Measurements from ENCODE around the gene TPGS1.
"Not testable (repeated sequence)": the region's sequence is repeated elsewhere in the genome, so short reads cannot be mapped to it uniquely, and the experiment has no call there.

The TPGS1 gene

DNA sequence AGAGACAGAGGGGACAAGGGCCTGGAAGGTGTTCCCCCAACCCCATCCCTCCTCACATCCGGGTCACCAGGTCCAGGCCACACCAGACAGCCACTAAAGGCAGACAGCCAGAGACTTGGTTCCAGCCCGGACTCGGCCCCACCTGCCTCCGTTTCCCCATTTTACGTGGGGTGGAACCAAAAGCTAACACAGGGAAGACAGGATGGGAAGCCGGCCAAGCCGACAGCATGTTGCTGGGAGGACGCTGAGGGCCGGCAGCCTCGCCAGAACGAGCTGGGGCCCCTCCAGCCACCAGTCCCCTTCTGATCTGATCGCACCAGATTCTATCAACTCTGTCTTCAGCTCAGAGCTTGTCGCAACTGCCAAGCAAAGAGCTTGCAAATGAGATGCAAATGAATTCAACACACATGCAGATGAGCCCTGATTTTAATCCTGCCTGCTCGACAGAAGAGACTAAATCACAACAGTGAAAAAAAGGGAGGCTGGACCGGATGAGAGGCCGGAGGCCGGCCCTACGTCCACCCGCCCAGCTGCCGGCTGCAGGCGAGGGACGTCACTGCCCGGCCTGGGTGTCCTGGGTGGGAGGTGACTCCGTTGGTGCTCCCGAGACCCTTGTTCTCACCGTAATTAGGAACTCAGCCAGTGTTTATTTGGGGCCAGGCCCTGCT is 28.9 kb upstream of the TPGS1 start:
- no peak for DNase-seq

DNA sequence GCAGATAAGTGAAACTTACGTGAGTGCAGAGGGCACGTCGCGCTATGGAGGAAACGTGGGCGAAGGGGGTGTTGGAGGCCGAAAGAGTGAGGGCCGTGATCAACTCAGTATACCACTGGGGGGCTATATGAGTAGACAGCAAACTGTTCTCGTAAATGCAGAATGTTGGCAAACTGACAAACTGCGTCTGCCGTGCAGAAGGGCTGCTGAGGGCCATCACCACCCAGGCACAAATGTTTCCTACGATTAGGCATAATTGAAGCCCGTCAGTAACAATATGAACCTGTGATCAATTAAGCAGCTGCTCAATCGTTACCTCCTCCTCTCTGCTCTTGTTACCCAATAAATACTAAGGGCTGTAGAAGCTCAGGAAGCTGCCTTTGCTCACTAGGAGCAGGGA is 28.3 kb upstream of the TPGS1 start:
- DNase-seq, result no peak

DNA sequence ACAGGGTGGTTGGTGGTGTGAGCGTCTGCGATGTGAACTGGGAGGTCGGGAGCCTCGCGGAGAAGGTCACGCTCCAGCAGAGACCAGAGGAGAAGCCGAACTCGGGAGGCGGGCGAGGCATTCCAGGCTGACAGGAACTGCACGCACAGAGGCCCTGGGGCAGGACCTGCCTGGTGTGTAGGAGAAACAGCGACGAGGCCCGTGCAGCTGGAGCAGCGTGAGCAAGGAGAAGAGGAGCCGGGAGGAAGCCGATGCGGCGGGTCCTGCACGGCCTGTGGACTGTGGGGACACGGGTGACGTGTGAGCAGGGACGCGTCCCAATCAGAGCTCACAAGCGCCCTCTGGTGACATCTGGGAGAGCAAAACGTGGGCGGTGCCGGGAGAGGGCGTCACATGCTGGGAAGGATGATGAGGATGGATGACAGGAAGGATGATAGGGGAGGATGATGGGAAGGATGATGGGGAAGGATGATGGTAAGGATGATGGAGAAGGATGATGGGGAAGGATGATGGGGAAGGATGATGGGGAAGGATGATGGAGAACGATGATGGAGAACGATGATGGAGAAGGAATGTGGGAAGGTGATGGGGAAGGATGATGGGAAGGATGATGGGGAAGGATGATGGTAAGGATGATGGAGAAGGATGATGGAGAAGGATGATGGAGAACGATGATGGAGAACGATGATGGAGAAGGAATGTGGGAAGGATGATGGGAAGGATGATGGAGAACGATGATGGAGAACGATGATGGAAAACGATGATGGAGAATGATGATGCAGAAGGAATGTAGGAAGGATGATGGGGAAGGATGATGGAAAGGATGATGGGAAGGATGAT is 27.1 kb upstream of the TPGS1 start:
- DNase-seq, result no peak

DNA sequence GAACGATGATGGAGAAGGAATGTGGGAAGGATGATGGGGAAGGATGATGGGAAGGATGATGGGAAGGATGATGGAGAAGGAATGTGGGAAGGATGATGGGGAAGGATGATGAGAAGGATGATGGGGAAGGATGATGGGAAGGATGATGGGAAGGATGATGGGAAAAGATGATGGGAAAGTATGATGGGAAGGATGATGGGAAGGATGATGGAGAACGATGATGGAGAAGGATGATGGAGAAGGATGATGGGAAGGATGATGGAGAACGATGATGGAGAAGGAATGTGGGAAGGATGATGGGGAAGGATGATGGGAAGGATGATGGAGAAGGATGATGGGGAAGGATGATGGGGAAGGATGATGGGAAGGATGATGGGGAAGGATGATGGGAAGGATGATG is 26.2 kb upstream of the TPGS1 start:
- not testable (repeated sequence) for DNase-seq

DNA sequence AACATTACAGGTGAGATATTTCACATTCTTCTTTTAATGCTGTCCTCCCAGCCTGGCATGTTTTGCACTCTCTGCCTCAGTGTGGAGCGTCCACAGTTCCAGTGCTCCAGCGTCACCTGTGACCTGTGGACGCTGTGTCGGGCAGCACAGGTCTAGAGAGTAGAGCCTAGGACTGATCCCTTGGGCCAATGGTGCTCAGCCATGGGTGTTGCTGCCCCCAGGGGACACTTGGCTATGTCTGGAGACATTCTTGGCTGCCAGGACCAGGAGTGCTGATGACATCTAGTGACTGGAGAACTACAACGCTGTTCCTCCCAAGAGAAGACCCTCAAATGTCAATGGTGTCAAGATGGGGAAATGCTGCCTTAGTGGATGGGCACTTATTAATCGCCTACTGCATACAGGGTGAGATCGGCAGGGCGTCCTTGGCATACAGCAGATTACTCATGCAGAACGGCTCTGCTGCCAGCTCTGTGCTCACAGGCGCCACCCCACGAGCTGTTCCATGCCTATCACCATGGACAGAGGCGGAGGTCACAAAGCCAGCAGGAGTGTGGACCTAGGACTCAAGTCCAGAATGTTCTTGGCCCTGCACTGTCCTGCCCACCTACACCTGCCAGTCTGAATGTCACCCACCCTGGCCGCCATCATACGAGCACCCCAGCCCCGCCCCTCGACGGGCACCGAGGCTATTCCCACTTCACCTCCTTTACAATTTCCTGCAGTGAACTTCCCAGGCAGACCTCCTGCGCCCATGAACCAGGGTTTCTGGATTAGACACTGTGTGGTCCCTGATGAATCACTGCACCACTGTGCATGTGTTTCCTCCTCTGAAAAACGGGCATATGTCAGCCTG is 24.9 kb upstream of the TPGS1 start:
- DNase-seq, result no peak

DNA sequence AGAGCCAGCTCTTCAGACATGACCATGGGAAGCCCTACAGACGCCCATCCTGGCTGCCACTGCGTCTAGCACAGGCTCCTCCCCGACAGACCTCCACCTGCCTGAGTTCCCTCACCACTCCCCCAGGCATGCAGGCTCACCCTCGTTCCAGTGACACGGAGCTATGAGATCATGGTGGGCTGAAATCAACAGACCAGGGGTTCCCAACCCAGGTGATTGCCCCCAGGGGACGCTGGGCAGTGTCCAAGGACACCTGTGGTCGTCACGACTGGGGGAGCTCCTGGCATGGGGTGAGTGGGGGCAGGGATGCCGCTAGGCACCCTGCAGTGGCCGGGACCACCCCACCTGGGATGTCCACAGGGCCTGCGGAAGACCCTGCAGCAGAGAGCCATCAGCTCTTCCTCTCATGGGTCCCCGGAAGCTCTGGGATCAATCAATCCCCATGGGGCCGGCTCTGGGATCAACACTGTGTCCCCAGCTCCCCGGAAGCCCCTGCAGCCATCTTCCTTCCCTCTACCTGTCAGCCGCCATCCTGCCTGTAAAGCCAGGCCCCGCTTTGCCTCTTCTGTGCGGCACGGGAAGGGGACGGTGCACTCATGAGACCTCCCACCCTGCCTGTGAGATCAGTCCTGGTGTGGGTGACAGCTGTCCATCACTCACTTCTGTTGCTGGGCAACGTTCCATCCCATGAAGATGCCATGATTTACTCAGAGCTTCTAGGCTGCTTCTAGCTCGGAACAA is 23.8 kb upstream of the TPGS1 start:
- DNase-seq, result no peak

DNA sequence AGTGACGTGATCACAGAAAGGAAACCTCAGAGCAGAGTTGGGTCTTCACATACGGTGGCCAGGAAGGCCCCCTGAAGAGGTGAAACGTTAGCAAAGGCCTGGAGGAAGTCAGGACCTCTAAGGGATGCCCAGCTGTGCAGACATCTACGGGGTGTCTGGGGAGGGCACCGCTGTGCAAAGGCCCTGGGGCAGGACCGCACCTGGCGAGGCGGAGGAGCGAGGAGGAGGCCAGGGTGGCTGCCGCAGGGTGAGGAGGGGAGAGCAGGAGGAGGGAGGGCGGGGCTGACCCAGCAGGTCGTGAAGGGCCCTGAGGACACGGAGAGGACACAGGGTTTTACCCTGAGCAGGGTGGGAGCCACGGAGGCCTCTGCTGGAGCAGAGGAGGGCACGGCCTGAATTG is 22.8 kb upstream of the TPGS1 start:
- no peak for DNase-seq

DNA sequence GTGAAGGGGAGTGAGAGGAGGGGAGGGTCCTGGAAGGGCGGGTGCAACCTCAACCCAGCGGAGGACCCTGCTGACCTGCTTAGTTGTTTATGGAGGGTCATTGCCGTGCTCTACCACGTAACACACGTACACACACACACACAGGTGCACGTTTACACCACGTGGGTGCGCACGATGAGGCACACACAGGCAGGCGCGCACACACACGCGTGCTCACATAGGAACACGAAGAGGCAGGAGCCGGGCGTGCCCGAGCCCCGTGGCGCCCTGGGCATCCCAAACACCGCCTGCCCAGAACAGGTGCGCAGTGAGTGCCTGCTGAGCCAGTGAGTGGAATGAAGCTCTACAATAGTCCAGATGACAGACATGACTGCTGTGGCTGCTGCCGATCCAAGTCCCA is 22.2 kb upstream of the TPGS1 start:
- no peak for DNase-seq

DNA sequence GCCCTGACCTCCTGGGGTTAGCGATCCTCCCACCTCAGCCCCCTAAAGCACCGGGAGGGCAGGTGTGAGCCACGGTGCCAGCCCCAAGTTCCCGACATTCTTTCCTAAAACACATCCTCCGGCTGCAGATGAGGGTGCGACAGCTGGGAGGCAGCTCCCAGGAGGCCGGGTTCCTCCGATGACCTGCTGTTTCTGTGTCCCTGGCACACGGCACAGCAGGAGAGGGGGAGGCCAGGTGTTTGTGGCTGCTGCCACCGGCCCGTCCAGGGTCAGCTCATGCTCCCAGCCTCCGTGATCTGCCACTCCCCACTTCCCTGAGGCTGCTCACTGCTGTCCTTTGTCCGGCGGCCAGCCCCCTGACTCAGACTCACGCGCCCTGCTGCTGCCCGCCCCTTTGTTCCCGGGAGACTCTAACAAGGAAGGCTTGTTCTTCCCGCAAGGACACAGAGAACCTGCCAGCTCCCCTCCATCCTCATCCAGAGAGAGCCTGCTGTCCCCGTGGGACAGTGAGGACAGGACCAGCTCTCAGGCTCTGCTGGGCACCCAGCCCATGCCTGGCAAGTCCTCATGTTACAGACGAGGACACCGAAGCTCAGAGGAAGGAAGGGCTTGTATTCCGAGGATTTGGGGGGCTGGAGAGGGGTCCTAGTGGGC is 21.6 kb upstream of the TPGS1 start:
- DNase-seq, result no peak

DNA sequence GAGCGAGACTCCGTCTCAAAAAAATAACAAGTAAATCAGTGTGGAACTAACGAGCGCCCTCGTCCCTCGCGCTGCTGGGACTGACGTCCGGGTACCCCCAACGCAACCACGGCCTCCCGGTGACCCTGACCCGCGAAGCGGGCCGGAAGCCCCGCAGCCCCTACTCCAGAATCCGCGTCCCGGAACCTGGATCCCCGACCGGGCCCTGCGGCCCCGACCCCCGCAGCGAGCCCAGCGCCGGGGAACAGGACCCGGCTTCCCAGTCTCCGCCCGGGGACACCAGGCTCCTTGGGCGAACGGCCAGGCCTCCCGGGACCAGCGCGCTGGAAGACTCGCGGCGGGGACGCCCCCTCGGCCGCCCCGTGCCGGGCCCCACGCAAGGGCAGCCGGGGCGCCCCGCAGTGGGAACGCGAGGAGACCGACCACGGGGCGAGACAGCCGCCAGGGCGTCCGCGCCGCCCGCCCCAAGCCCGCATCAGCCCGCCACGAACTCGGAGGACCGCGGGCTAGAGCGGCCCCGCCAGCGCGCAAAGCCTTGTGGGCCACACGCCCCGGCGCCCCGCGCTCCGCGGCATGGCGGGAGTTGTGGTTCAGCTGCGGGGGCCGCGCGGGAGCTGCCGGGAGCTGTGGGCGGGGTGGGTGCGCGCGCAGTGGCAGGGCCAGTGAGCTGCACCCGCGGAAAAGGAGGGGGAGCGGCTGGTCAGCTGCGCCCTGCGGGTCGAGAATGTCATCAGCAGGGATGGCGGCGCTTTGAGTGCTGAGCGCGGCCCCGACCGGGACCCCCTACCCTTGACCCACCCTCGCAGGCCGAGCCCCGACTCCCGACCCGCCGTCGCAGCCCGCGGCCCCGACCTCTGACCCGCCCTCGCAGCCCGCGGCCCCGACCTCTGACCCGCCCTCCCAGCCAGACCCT is 18.5 kb upstream of the TPGS1 start:
- peak; percentile 99 for DNase-seq

DNA sequence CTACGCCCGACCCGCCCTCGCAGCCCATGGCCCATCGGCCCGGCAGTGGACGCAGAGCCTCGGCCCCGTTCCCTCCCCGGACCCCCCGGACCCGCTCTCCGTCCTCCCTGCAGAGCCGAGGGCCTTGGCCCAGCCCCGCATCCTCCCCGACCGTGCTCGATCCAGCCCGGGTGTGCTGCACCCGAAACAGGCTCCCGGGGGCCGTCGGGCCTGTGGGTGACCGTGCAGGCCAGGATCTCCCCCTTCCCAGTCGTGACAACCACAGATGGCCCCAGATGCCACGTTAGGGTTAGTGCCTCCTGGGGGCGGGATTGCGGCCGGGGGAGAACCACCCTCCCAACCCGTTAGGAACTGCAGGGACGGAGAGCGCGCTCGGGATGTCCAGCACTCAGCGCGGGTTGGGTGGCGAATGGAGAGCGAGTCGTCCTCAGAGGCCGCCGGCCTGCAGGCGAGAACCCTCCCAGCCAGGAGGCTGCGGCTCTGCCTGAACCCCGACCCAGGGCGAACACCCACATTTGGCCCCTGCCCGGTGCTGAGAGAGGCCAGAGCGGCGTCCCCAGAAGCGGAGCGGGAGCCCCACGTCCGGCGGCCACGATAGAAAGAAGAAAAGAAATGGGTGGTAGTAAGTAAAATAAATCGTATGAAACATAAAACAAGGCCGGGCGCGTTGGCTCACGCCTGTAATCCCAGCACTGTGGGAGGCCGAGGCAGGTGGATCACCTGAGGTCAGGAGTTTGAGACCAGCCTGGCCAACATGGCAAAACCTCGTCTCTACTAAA is 17.7 kb upstream of the TPGS1 start:
- peak; percentile 40 for DNase-seq

DNA sequence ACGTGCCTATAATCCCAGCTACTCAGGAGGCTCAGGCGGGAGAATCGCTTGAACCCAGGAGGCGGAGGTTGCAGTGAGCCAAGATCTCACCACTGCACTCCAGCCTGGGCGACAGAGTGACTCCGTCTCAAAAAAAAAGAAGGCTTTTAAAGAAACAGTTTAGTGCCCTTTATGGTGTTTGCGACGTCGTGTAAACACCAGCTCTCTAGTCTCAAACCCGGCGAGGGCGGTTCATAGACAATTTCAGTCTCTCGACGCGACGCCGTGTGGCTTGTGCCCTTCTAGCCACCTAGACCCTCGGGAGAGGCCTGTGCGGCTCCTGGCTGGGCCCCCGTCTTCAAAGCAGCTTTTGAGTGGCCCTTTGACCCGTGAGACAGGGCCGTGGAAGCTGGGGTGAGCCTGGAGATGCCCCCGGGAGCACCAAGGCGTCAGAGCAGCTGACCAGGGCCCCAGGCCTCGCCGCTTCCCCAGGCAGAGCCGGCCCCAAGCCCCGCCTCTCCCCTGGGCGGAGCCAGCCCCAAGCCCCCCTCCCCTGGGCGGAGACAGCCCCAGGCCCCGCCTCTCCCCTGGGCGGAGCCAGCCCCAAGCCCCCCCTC is 16.1 kb upstream of the TPGS1 start:
- DNase-seq, result peak; percentile 44

DNA sequence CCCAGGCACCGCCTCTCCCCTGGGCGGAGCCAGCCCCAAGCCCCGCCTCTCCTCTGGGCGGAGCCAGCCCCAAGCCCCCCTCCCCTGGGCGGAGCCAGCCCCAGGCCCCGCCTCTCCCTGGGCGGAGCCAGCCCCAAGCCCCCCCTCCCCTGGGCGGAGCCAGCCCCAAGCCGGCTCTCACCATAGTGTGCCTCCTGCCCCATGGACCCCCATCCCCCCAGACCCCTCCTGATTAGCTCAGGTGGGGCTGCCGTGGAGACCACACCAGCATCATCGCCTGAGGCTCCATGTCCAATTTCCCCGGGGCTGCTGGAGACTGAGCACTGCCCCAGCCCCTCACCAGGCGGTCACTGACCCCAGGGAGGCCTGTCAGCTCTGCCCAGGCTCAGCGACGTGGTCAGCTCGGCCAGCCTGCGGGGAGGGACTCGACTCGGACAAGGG is 15.2 kb upstream of the TPGS1 start:
- DNase-seq, result peak; percentile 41

DNA sequence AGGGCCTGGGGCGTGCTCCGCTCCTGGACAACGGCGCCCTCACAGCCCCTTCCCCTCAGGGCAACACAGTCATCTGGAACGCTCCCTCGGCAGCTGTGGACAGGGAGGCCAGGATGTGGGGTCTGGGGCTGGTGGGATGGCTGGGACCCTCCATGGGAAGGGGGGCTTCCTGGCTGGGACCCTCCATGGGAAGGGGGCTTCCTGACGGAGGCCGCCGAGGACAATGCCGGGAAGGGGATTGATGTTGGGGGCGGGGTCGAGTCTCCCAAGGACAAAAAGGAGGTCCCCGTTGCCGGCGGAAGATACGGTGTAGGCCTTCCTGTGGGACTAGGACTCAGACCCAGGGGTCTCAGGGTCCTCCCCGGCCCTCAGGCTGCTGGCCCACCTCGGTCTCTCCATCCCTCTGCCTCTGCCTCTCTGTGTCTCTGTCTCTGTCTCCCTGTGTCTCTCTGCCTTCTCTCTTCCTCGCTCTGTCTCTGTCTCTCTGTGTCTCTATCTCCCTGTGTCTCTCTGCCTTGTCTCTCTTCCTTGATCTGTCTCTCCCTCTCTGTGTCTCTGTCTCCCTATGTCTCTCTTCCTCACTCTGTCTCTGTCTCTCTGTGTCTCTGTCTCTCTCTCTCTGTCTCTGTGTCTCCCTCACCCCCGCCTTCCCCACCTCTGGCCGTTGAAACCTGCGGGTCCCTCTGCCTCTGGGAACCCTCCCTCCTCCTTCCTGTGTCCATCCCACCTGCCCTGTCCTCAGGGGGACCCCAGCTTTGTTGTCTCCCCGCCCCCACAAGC is 13.7 kb upstream of the TPGS1 start:
- no peak for DNase-seq

DNA sequence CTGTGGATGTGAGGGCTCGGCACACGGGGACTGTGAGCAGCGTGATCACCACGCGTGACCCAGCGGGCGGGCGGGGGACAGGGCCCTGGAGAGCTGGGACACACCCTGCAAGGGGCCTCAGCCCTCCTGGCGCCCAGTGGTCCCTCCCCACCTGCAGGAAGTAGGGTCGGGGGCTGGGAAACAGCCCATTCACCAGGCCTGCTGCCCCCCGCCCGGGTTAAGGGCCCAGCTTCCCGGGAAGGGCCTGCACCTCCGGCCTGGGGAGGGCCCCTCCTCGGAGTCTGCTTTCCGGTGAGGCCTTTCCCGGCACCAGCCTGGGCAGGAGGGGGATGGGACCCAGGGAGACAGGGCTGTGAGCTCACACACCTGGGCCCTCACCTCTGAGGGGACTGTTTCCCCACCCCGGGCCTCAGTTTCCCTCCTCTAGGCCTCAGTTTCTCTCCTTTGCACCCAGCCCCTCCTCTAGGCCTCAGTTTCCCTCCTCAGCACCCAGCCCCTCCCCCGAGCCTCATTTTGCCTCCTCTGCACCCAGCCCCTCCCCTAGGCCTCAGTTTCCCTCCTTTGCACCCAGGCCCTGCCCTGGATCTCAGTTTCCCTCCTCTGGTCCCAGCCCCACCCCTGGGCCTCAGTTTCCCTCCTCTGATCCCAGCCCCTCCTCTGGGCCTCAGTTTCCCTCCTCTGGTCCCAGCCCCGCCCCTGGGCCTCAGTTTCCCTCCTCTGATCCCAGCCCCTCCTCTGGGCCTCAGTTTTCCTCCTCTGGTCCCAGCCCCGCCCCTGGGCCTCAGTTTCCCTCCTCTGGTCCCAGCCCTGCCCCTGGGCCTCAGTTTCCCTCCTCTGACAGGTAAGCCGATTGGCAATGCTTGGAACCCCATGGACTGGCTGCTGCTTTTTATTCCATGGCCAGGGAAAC is 12.9 kb upstream of the TPGS1 start:
- no peak for DNase-seq

DNA sequence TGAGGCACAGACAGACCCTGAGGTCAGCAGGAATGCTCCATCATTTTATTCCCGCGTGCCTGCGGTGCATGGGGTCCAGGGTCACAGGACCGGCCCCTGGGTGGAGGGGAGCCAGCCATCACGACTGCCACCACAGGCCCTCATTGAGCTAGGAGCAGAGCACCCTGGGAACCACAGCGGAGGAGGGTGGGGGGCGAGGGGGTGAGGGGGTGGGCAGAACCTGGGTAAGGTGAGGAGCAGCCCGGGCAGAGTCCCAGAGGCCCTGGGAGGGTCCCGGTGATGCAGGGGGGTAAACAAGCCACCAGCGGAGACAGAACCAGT is 12.3 kb upstream of the TPGS1 start:
- DNase-seq, result peak; percentile 37

DNA sequence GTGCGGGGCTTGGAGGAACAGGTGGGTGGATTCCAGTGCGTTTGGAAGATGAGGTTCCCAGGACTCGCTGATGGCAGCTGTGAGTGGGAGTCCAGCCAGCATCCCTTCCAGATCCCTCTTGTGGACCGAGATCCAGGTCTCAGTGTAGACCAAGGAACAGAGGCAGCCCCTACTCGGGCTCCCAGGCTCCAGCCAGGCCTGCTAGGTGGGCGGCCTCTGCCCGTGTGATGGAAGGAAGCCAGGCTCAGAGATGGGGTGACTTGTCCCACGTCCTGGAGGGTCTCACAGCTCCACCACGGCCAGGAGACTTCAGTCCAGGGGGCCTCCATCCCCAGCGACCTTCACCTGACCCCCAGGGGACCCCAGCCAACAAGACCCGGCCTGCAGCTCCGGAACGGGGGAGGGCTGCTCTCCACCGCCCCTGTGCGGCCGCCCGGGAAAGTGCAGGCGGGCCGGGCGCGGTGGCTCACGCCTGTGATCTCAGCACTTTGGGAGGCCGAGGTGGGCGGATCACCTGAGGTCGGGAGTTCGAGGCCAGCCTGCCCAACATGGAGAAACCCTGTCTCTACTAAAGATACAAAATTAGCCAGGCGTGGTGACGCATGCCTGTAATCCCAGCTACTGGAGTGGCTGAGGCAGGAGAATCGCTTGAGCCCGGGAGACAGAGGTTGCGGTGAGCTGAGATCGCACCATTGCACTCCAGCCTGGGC is 11.7 kb upstream of the TPGS1 start:
- peak; percentile 96 for DNase-seq

Measured in 8988T (cell line).